Measurements from ENCODE around the gene PCGF2. TPM values are rescaled to one million over a fixed set of nuclear protein-coding genes. Genes with fewer than 3 reads are reported as not detected.

PCGF2 gene
- total RNA-seq, 1 experiment from 2014 or later, result 3.3 TPM

DNA sequence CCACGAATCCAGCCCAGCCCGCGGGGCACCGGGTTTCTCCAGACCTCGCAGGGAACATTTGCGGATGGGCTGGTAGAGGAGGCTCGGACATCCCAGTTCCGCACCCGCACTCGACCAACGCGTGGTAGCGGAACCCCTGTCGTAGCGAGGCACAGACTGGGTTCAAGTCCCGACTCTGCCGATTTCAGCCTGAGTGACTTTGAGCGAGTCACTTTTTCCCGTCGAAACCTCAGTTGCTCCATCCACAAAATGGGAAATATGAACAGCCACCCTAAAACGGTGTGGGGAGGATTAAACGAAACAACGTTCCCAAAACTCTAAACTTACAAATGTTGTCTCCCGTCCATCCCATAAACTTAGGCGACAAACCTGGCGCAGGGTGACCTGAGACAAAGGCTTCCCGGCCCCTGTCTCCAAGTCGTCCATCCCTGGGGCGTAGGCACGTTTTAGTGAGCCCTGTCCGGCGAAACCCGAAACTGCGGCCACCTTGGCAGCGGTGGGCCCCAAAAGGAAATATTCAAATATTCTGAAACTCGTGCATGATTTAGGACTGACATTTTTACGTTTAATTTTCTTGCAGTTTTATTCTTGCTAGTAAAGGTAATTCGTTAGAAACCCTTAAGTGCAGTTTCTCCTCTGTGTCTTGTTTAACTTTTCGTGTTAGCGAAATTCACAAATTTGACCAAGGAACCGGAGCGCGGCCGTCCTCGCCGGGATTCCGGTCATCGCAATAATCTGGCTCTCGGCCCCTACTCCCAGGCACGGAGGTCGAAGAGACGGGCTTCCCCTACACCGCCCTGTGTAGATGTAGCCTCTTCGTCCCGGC is 45.0 kb downstream of the PCGF2 start:
- Histone ChIP-seq H3K9me3 (no peaks in the 10 kb centered on the region; the same call in 1 of the 2 replicates), H3K27me3 (no peaks in the 10 kb centered on the region; the same call in 1 of the 2 replicates), H3K4me3 (peak overlapping the region; percentile 69), H3K36me3 (peaks cover 17% of the 10 kb centered on the region)
- DNase-seq, result peak; percentile 20

DNA sequence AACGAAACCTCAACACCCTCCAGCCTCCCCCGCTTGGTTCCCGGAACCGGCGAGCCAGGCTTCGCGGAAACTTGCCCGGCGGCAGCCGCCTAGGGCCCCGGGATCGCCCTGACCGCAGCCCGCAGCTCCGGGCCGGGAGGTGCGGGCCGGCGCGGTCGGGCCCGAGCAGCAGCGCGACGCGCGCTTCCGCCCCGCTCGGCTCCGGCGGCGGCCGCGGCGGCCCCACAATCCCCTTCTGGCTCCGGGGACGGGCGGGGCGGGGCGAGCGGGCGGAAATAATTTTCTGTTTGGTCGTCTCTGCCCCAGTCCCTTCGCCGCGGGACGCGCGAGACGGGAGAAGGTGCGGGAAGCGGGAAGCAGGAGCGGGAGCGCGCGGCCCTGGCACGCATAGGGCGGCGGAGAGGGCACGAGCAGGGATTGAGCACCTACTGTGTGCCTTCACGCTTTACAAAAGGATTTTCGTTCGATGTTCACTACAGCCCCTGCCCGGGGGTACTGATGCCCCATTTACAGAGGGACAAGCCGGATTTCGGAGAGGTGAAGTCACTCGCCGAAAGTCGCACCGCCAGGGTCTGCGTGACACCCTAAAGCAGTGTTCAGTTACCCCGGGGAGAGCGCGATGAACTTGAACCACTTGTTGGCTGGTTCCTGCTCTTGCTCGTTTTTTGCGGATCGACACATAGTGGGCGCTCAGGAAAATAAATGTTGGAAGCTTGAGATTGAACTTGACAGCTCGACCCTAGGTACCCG is 45.8 kb downstream of the PCGF2 start:
- peak; percentile 96 for DNase-seq
- H3K36me3 ChIP-seq, result peaks cover 10% of the 10 kb centered on the region
- peak overlapping the region; percentile 69 for H3K4me3 ChIP-seq
- no peaks in the 10 kb centered on the region; the same call in 1 of the 2 replicates for H3K9me3 ChIP-seq
- H3K27me3 ChIP-seq, result peaks cover 3% of the 10 kb centered on the region; the same call in 1 of the 2 replicates

GRCh38 chr17:38701504-38702165 is 46.5 kb downstream of the PCGF2 start:
- DNase-seq, result peak; percentile 60
- peak overlapping the region; percentile 69 for H3K4me3 ChIP-seq
- peaks cover 3% of the 10 kb centered on the region; the same call in 1 of the 2 replicates for H3K36me3 ChIP-seq
- H3K9me3 ChIP-seq, result no peaks in the 10 kb centered on the region; the same call in 1 of the 2 replicates
- H3K27me3 ChIP-seq, result peaks cover 3% of the 10 kb centered on the region; the same call in 1 of the 2 replicates

GRCh38 chr17:38698760-38699159 is 49.4 kb downstream of the PCGF2 start:
- DNase-seq, result no peak
- Histone ChIP-seq H3K4me3 (no peak overlapping the region), H3K27me3 (0 out of 2 replicates have a peak, but pooled peaks cover 3% of the 10 kb centered on the region), H3K36me3 (no peaks in the 10 kb centered on the region), H3K9me3 (no peaks in the 10 kb centered on the region)

GRCh38 chr17:38697061-38697820 is 50.9 kb downstream of the PCGF2 start:
- Histone ChIP-seq H3K4me3 (no peak overlapping the region), H3K27me3 (0 out of 2 replicates have a peak, but pooled peaks cover 3% of the 10 kb centered on the region), H3K36me3 (no peaks in the 10 kb centered on the region), H3K9me3 (no peaks in the 10 kb centered on the region)
- DNase-seq, result no peak

DNA sequence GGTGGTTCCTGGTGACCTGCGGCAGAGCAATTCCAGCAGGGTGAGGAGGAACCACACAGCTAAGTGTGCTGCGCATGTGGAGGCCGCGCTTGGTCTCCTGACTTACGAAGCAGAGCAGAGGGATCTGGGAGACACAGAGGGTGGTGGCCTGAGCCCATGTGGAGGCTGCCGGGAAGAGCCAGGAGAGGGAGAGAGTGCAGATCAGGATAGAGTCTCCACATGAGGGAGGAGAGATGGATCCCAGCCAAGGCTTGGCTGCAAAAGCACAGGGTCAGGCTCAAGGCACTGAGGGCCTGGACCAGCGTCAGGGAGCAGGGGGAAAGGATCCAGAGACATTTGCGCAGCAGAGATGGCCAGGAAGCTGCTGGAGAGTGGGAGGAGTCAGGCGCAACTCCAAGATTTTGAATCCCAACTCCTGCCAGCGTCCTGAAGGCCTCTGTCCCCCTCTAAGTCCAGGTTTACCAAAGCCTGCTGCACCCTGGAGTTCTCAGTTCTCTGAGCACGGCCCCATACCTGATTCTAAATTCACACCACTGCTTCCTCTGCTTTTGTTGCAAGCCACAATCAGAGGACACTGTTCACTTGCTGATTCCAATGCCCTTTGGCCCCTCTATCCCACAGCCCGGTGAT is 54.3 kb downstream of the PCGF2 start:
- Histone ChIP-seq H3K27me3 (0 out of 2 replicates have a peak, but pooled peaks cover 3% of the 10 kb centered on the region), H3K36me3 (no peaks in the 10 kb centered on the region), H3K9me3 (no peaks in the 10 kb centered on the region), H3K4me3 (no peak overlapping the region)
- DNase-seq, result peak; percentile 81

- H3K9me3 ChIP-seq, result no peaks in the 10 kb centered on the region
- H3K27me3 ChIP-seq, result no peaks in the 10 kb centered on the region
- no peaks in the 10 kb centered on the region for H3K36me3 ChIP-seq
- no peak for DNase-seq
- H3K4me3 ChIP-seq, result no peak overlapping the region
These were observed 57.0 kb downstream of the PCGF2 start for GRCh38 chr17:38691154-38691553.

DNA sequence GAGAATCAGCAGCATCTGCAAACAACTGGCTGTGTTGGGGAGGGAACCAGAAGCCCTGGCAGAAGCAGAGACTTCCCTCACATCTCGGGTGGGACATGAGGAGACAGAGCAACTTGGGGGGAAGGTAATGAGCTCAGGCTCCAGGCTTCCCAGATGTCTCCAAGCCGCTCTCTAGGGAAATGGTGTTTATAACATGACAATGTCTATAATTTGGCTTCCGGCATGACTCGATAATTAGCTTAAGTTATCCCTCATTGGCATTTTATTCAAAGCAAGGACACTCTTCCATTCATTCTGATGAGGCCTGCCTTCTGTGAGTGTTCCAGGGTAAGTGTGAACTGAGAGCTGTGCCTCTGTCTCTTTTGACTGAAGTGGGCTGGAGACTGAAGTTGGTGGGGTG is 57.8 kb downstream of the PCGF2 start:
- Histone ChIP-seq H3K9me3 (no peaks in the 10 kb centered on the region), H3K27me3 (no peaks in the 10 kb centered on the region), H3K36me3 (no peaks in the 10 kb centered on the region), H3K4me3 (no peak overlapping the region)
- no peak for DNase-seq

- Histone ChIP-seq H3K36me3 (no peaks in the 10 kb centered on the region), H3K27me3 (no peaks in the 10 kb centered on the region), H3K9me3 (no peaks in the 10 kb centered on the region), H3K4me3 (no peak overlapping the region)
- no peak for DNase-seq
These were observed 60.9 kb downstream of the PCGF2 start for GRCh38 chr17:38687286-38687685.

GRCh38 chr17:38685491-38685890 is 62.6 kb downstream of the PCGF2 start:
- Histone ChIP-seq H3K4me3 (no peak overlapping the region), H3K9me3 (no peaks in the 10 kb centered on the region), H3K27me3 (no peaks in the 10 kb centered on the region), H3K36me3 (no peaks in the 10 kb centered on the region)
- DNase-seq, result no peak

Other genes starting within 250 kb of the PCGF2 start
- gene SRCIN1, start 142.4 kb downstream of the PCGF2 start, total RNA-seq (2014; rRNA removed; shearing (Covaris generic); ENCODE audit: low replicate concordance), result 0.05 and 0.07 TPM in 2 replicates
- gene EPOP, start 73.4 kb downstream of the PCGF2 start, total RNA-seq (2014; rRNA removed; shearing (Covaris generic); ENCODE audit: low replicate concordance), result 6.4 and 7.9 TPM in 2 replicates
- 11.7 and 17.5 TPM in 2 replicates for gene MLLT6, start 43.1 kb downstream of the PCGF2 start, total RNA-seq (2014; rRNA removed; shearing (Covaris generic); ENCODE audit: low replicate concordance)
- 7.7 and 29.1 TPM in 2 replicates for gene CISD3, start 18.0 kb downstream of the PCGF2 start, total RNA-seq (2014; rRNA removed; shearing (Covaris generic); ENCODE audit: low replicate concordance)
- 494 and 524 TPM in 2 replicates for gene PSMB3, start 4.4 kb upstream of the PCGF2 start, total RNA-seq (2014; rRNA removed; shearing (Covaris generic); ENCODE audit: low replicate concordance)
- 49.1 and 73.8 TPM in 2 replicates for gene PIP4K2B, start 51.2 kb upstream of the PCGF2 start, total RNA-seq (2014; rRNA removed; shearing (Covaris generic); ENCODE audit: low replicate concordance)
- gene CWC25, start 77.0 kb upstream of the PCGF2 start, total RNA-seq (2014; rRNA removed; shearing (Covaris generic); ENCODE audit: low replicate concordance), result 19.2 and 21.3 TPM in 2 replicates
- gene RPL23, start 105.4 kb upstream of the PCGF2 start, total RNA-seq (2014; rRNA removed; shearing (Covaris generic); ENCODE audit: low replicate concordance), result 2,314 and 3,514 TPM in 2 replicates
- 228 and 323 TPM in 2 replicates for gene LASP1, start 121.7 kb upstream of the PCGF2 start, total RNA-seq (2014; rRNA removed; shearing (Covaris generic); ENCODE audit: low replicate concordance)
- gene FBXO47, start 219.1 kb upstream of the PCGF2 start, total RNA-seq (2014; rRNA removed; shearing (Covaris generic); ENCODE audit: low replicate concordance), result not detected in 2 replicates